Neutrophil (primary cell): ENCODE data around the gene MYRFL.

Experiments used
- H3K27ac ChIP-seq: fragments of 200-600 bp; sonication (generic); 2 replicates; pipeline ENCODE4 v1.5.1; 2016; ENCODE audit warnings: mild to moderate bottlenecking, moderate library complexity
- H3K27me3 ChIP-seq: fragments of 200-600 bp; sonication (generic); 2 replicates; pipeline ENCODE4 v1.6.0; 2016; ENCODE audit warnings: mild to moderate bottlenecking
- H3K36me3 ChIP-seq: fragments of 200-600 bp; sonication (generic); 2 replicates; pipeline ENCODE4 v1.5.1; 2017
- H3K4me1 ChIP-seq, 2 experiments: fragments of 200-600 bp in 1 of 2; sonication (generic) in 1 of 2; 1 replicate in 1 of 2; 2 replicates in 1 of 2; pipeline versions ENCODE4 v1.5.1 to v1.6.1; 2013 to 2016; ENCODE audit warnings: low read depth in 1 of 2, low read length in 1 of 2, mild to moderate bottlenecking in 1 of 2, moderate library complexity in 1 of 2; ENCODE audit not compliant: control insufficient read depth in 1 of 2, insufficient read depth in 1 of 2
- H3K4me3 ChIP-seq, 2 experiments: fragments of 200-600 bp in 1 of 2; sonication (generic) in 1 of 2; 1 replicate in 1 of 2; 2 replicates in 1 of 2; pipeline ENCODE4 v1.5.1; 2013 to 2016; ENCODE audit warnings: low read depth in 1 of 2, low read length in 1 of 2, mild to moderate bottlenecking in 1 of 2, moderate library complexity in 1 of 2
- H3K9me3 ChIP-seq: fragments of 200-600 bp; sonication (generic); 2 replicates; pipeline ENCODE4 v1.5.1; 2016
- CTCF ChIP-seq: fragments of 200-600 bp; sonication (generic); IDR thresholded peaks from 2 replicates; pipeline ENCODE4 v1.5.1; 2016; ENCODE audit warnings: antibody characterized with exemption

MYRFL gene

GRCh38 chr12:69836015-69836414, 11.0 kb downstream of the MYRFL start:
- Histone ChIP-seq H3K4me1 (no peaks in the 10 kb centered on the region), H3K27me3 (peaks cover 21% of the 10 kb centered on the region), H3K9me3 (no peaks in the 10 kb centered on the region), H3K4me3 (no peak overlapping the region), H3K27ac (no peak overlapping the region), H3K36me3 (no peaks in the 10 kb centered on the region)
- TF ChIP-seq CTCF, result no peak

- Histone ChIP-seq H3K4me1 (no peaks in the 10 kb centered on the region), H3K4me3 (no peak overlapping the region), H3K27me3 (peaks cover 12% of the 10 kb centered on the region), H3K27ac (no peak overlapping the region), H3K9me3 (no peaks in the 10 kb centered on the region), H3K36me3 (no peaks in the 10 kb centered on the region)
- TF ChIP-seq CTCF, result no peak
Measured at GRCh38 chr12:69837191-69837590, 12.2 kb downstream of the MYRFL start.

- Histone ChIP-seq H3K9me3 (no peaks in the 10 kb centered on the region), H3K4me3 (no peak overlapping the region), H3K27ac (no peak overlapping the region), H3K27me3 (peaks cover 8% of the 10 kb centered on the region), H3K4me1 (no peaks in the 10 kb centered on the region), H3K36me3 (no peaks in the 10 kb centered on the region)
- TF ChIP-seq CTCF, result no peak
Measured at GRCh38 chr12:69837657-69838415, 12.8 kb downstream of the MYRFL start.

- Histone ChIP-seq H3K9me3 (no peaks in the 10 kb centered on the region), H3K4me1 (no peaks in the 10 kb centered on the region), H3K27ac (no peak overlapping the region), H3K27me3 (peaks cover 8% of the 10 kb centered on the region), H3K4me3 (no peak overlapping the region), H3K36me3 (no peaks in the 10 kb centered on the region)
- no peak for TF ChIP-seq CTCF
Measured at GRCh38 chr12:69840727-69841126, 15.7 kb downstream of the MYRFL start.

GRCh38 chr12:69843608-69844007, 18.6 kb downstream of the MYRFL start:
- Histone ChIP-seq H3K4me1 (no peaks in the 10 kb centered on the region), H3K4me3 (no peak overlapping the region), H3K9me3 (no peaks in the 10 kb centered on the region), H3K27me3 (peaks cover 8% of the 10 kb centered on the region), H3K27ac (no peak overlapping the region), H3K36me3 (no peaks in the 10 kb centered on the region)
- TF ChIP-seq CTCF, result no peak
